Stimulated activated CD4-positive, alpha-beta T cell treated with anti-CD3 and anti-CD28 coated beads, Interleukin-1b, Interleukin-23, amount 100 ng/mL, for 4 hours (primary cell): ENCODE results near the gene GDAP1L1.
"Not testable (repeated sequence)": the region's sequence is repeated elsewhere in the genome, so short reads cannot be mapped to it uniquely, and the experiment has no call there.

ENCODE experiments used
- DNase-seq, 2 donors: peaks; one replicate each; pipeline ENCODE4 v3.0.0-alpha.2; 2020; ENCODE audit warnings: low read depth in 2 of 2

GDAP1L1 gene

GRCh38 chr20:44254073-44254472, 7.0 kb downstream of the GDAP1L1 start:
- no peak for DNase-seq

- no peak for DNase-seq
Measured at GRCh38 chr20:44255942-44256341, 8.8 kb downstream of the GDAP1L1 start.

- DNase-seq = no peak
Measured at GRCh38 chr20:44256961-44257360, 9.9 kb downstream of the GDAP1L1 start.

- no peak for DNase-seq
Measured at GRCh38 chr20:44258226-44258890, 11.2 kb downstream of the GDAP1L1 start.

GRCh38 chr20:44264287-44264686, 17.2 kb downstream of the GDAP1L1 start:
- no peak for DNase-seq

- no peak for DNase-seq
Measured at GRCh38 chr20:44268802-44269201, 21.7 kb downstream of the GDAP1L1 start.

GRCh38 chr20:44271915-44272663, 25.0 kb downstream of the GDAP1L1 start:
- DNase-seq = no peak

- no peak for DNase-seq
Measured at GRCh38 chr20:44273231-44274215, 26.4 kb downstream of the GDAP1L1 start.

GRCh38 chr20:44274303-44275017, 27.4 kb downstream of the GDAP1L1 start:
- DNase-seq = no peak

- DNase-seq = no peak
Measured at GRCh38 chr20:44279228-44279627, 32.1 kb downstream of the GDAP1L1 start.

- DNase-seq = no peak
Measured at GRCh38 chr20:44280387-44280786, 33.3 kb downstream of the GDAP1L1 start.

GRCh38 chr20:44282192-44282591, 35.1 kb downstream of the GDAP1L1 start:
- DNase-seq = no peak

GRCh38 chr20:44284032-44284431, 36.9 kb downstream of the GDAP1L1 start:
- no peak for DNase-seq

GRCh38 chr20:44287272-44288097, 40.4 kb downstream of the GDAP1L1 start:
- no peak for DNase-seq

GRCh38 chr20:44288252-44288651, 41.1 kb downstream of the GDAP1L1 start:
- no peak for DNase-seq

GRCh38 chr20:44291754-44292153, 44.6 kb downstream of the GDAP1L1 start:
- no peak for DNase-seq

- no peak for DNase-seq
Measured at GRCh38 chr20:44296011-44296410, 48.9 kb downstream of the GDAP1L1 start.

- no peak for DNase-seq
Measured at GRCh38 chr20:44297721-44298120, 50.6 kb downstream of the GDAP1L1 start.

- DNase-seq = not testable (repeated sequence)
Measured at GRCh38 chr20:44299011-44299535, 52.0 kb downstream of the GDAP1L1 start.

GRCh38 chr20:44301285-44301684, 54.2 kb downstream of the GDAP1L1 start:
- no peak for DNase-seq
